ENCODE data around the gene CSRNP3.
A peak's percentile ranks its signal among the peaks of the same experiment; 100 is the strongest.

Gene CSRNP3

DNA sequence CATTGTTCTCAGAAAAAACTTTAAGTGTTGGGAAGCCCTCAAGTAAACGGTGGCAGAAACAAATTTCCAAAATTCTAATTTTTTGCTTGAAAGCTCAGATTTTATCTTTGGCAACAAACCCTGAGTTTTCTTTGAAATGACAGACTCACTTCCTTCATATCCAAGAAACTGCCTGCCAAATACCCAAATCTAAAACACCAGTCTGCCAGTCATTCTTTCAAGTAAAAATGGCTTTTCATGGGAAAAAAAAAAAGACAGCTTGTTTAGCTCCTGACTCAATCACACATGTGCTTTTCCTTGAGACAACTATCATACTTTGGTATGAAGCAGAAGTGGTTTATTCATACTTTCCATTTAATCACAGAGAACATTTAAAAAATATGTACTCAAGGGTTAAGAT, 40.6 kb upstream of the CSRNP3 start:
- no peaks in the 10 kb centered on the region for H3K27me3 Mint-ChIP-seq (ENCODE audit: low read depth, poor library complexity)
- no peak for DNase-seq

DNA sequence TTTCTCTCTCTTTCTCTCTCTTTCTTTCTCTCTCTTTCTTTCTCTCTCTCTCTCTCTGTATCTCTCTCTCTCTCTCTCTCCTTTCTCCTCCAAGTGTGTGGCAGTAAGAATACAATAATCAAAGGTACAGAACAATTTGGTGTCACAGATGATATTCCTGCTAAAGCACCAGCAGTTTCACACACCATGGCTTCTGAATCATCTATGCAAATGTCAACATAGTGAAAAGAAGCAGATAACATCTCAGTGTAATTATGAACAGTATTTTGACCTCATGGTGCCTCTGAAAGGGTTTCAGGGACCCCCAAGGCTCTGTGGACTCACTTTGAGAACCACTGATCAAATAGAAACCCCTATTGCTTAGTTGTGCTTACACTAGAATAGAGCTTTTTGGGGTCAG, 38.5 kb upstream of the CSRNP3 start:
- TF ChIP-seq, protein P1, sequence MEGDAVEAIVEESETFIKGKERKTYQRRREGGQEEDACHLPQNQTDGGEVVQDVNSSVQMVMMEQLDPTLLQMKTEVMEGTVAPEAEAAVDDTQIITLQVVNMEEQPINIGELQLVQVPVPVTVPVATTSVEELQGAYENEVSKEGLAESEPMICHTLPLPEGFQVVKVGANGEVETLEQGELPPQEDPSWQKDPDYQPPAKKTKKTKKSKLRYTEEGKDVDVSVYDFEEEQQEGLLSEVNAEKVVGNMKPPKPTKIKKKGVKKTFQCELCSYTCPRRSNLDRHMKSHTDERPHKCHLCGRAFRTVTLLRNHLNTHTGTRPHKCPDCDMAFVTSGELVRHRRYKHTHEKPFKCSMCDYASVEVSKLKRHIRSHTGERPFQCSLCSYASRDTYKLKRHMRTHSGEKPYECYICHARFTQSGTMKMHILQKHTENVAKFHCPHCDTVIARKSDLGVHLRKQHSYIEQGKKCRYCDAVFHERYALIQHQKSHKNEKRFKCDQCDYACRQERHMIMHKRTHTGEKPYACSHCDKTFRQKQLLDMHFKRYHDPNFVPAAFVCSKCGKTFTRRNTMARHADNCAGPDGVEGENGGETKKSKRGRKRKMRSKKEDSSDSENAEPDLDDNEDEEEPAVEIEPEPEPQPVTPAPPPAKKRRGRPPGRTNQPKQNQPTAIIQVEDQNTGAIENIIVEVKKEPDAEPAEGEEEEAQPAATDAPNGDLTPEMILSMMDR (IDR thresholded peaks at IDR 0.05) = no peak
- no peaks in the 10 kb centered on the region for H3K36me3 Mint-ChIP-seq (ENCODE audit: low read depth)
- peaks cover 20% of the 10 kb centered on the region for H3K4me1 Mint-ChIP-seq
- no peaks in the 10 kb centered on the region for H3K9me3 Mint-ChIP-seq
- H3K27me3 Mint-ChIP-seq (ENCODE audit: low read depth, poor library complexity) = no peaks in the 10 kb centered on the region
- H3K27ac Mint-ChIP-seq = no peak overlapping the region
- no peak for DNase-seq
- H3K4me3 Mint-ChIP-seq = no peak overlapping the region

More for the DNA sequence above, 40.6 kb upstream of the CSRNP3 start:
- Mint-ChIP-seq H3K4me1 (peaks cover 4% of the 10 kb centered on the region), H3K4me3 (no peak overlapping the region), H3K36me3 (ENCODE audit: low read depth) (peaks cover under 1% of the 10 kb centered on the region), H3K27ac (no peak overlapping the region), H3K9me3 (peaks cover under 1% of the 10 kb centered on the region)
- TF ChIP-seq, protein P1 (IDR thresholded peaks at IDR 0.05) = no peak

GRCh38 chr2:165432234-165432966, 37.1 kb upstream of the CSRNP3 start:
- peaks cover 31% of the 10 kb centered on the region for H3K4me1 Mint-ChIP-seq
- H3K4me3 Mint-ChIP-seq = no peak overlapping the region
- DNase-seq = no peak
- H3K9me3 Mint-ChIP-seq = no peaks in the 10 kb centered on the region
- H3K27me3 Mint-ChIP-seq (ENCODE audit: low read depth, poor library complexity) = no peaks in the 10 kb centered on the region
- H3K27ac Mint-ChIP-seq = no peak overlapping the region
- no peaks in the 10 kb centered on the region for H3K36me3 Mint-ChIP-seq (ENCODE audit: low read depth)
- TF ChIP-seq, protein P1 (IDR thresholded peaks at IDR 0.05) = no peak

GRCh38 chr2:165434865-165435496, 34.5 kb upstream of the CSRNP3 start:
- DNase-seq = no peak
- H3K9me3 Mint-ChIP-seq = peaks cover 5% of the 10 kb centered on the region
- peaks cover 37% of the 10 kb centered on the region for H3K4me1 Mint-ChIP-seq
- TF ChIP-seq, protein P1 (IDR thresholded peaks at IDR 0.05) = no peak
- no peaks in the 10 kb centered on the region for H3K27me3 Mint-ChIP-seq (ENCODE audit: low read depth, poor library complexity)
- H3K4me3 Mint-ChIP-seq = no peak overlapping the region
- H3K27ac Mint-ChIP-seq = peak overlapping the region; percentile 88
- H3K36me3 Mint-ChIP-seq (ENCODE audit: low read depth) = peaks cover 6% of the 10 kb centered on the region

DNA sequence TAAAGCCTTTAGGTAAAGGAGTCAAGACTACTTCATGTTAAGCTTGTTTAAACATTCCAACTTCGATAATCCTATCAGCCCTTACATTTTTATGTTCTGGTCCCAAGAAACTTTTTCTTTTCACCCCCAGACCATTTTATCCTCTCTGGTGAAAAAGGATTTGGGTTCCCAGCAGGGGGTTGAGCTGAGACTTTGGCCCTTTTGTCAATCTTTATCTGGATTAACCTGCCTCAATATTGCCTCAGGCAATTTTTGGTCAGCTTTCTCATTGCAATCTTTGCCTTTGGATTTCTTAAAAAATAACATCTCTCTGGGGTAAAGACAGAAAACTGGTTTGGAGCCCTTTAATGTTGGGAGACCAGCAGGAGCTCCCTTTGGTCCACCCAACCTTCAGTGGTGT, 33.9 kb upstream of the CSRNP3 start:
- no peak for DNase-seq
- Mint-ChIP-seq H3K9me3 (peaks cover 5% of the 10 kb centered on the region), H3K36me3 (ENCODE audit: low read depth) (peaks cover 6% of the 10 kb centered on the region), H3K4me1 (peaks cover 43% of the 10 kb centered on the region), H3K4me3 (no peak overlapping the region), H3K27ac (peak overlapping the region; percentile 88), H3K27me3 (ENCODE audit: low read depth, poor library complexity) (no peaks in the 10 kb centered on the region)
- TF ChIP-seq, protein P1 (IDR thresholded peaks at IDR 0.05) = no peak

All from nephron progenitor cell (in vitro differentiated cells).